ENCODE measurements around the gene ASXL3. TPM values are rescaled to one million over a fixed set of nuclear protein-coding genes. Genes with fewer than 3 reads are reported as not detected.

The ASXL3 gene
- polyA plus RNA-seq, 1 donor (not counting 4 experiments of a cell fraction or from before 2014, with no cell fraction given) = not detected

DNA sequence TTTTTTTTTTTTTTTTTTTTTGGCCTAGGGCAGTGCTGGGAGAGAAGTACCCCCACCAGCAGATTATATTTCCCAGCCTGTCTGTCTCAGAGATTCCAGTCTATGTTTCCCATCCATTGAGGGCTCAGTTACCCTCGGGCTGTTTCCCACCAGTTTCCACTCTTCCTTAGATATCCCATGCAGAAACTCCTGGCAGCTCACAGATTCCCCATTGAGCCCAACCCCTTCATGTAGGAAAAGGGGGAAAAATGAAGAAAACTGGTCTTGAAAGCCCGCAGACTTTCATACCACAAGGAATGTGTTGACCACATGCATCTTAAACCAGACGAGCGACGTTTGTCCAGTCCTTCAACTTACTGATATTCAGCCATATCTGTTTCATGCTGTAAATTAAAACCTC lies 15.2 kb downstream of the ASXL3 start:
- no peaks in the 10 kb centered on the region for H3K9me3 ChIP-seq (ENCODE audit: control insufficient read depth, low read depth, low read length)
- no peaks in the 10 kb centered on the region for H3K27me3 ChIP-seq (ENCODE audit: control insufficient read depth, extremely low read depth, insufficient read depth, low read length)
- no peaks in the 10 kb centered on the region for H4K20me1 ChIP-seq (ENCODE audit: control insufficient read depth, extremely low read depth, insufficient read depth, low read length)
- FAIRE-seq (no peak), DNase-seq (ENCODE audit: low read depth, low spot score) (no peak)
- H2AFZ ChIP-seq (ENCODE audit: control insufficient read depth, low read length) = no peak overlapping the region
- H3K27ac ChIP-seq (ENCODE audit: control insufficient read depth, insufficient read depth, low read length) = no peak overlapping the region
- dilution Hi-C loops (cut with MboI; ENCODE audit: extremely low pct_ligation_motif_present, low sequenced_read_pairs) = no loop called here
- no peaks in the 10 kb centered on the region for H3K79me2 ChIP-seq (ENCODE audit: control insufficient read depth, insufficient read depth, low read length)
- no peak for TF ChIP-seq EZH2 (IDR thresholded peaks at IDR 0.05; ENCODE audit: low read length)
- TF ChIP-seq, protein P1, sequence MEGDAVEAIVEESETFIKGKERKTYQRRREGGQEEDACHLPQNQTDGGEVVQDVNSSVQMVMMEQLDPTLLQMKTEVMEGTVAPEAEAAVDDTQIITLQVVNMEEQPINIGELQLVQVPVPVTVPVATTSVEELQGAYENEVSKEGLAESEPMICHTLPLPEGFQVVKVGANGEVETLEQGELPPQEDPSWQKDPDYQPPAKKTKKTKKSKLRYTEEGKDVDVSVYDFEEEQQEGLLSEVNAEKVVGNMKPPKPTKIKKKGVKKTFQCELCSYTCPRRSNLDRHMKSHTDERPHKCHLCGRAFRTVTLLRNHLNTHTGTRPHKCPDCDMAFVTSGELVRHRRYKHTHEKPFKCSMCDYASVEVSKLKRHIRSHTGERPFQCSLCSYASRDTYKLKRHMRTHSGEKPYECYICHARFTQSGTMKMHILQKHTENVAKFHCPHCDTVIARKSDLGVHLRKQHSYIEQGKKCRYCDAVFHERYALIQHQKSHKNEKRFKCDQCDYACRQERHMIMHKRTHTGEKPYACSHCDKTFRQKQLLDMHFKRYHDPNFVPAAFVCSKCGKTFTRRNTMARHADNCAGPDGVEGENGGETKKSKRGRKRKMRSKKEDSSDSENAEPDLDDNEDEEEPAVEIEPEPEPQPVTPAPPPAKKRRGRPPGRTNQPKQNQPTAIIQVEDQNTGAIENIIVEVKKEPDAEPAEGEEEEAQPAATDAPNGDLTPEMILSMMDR (optimal IDR thresholded peaks at IDR 0.05 in 1 of 3, IDR thresholded peaks at IDR 0.05 in 1 of 3, conservative IDR thresholded peaks at IDR 0.05 in 1 of 3; ENCODE audit: extremely low read depth in 1 of 3, insufficient read depth in 2 of 3, low read length in 3 of 3) = no peak
- H3K4me1 ChIP-seq (ENCODE audit: control insufficient read depth, extremely low read depth, insufficient read depth, low read length) = no peaks in the 10 kb centered on the region
- no peak overlapping the region for H3K9ac ChIP-seq (ENCODE audit: control insufficient read depth, extremely low read depth, insufficient read depth, low read length)
- H3K9me1 ChIP-seq (ENCODE audit: control insufficient read depth, extremely low read depth, insufficient read depth, low read length) = no peaks in the 10 kb centered on the region
- no peak overlapping the region for H3K4me3 ChIP-seq (ENCODE audit: control insufficient read depth in 2 of 3, extremely low read depth in 1 of 3, insufficient read depth in 2 of 3, low read depth in 1 of 3, low read length in 3 of 3)
- no peaks in the 10 kb centered on the region for H3K36me3 ChIP-seq (ENCODE audit: control insufficient read depth in 2 of 2, extremely low read depth in 1 of 2, insufficient read depth in 2 of 2, low read length in 2 of 2)
- no peak overlapping the region for H3K4me2 ChIP-seq (ENCODE audit: control insufficient read depth, extremely low read depth, insufficient read depth, low read depth, low read length)

DNA sequence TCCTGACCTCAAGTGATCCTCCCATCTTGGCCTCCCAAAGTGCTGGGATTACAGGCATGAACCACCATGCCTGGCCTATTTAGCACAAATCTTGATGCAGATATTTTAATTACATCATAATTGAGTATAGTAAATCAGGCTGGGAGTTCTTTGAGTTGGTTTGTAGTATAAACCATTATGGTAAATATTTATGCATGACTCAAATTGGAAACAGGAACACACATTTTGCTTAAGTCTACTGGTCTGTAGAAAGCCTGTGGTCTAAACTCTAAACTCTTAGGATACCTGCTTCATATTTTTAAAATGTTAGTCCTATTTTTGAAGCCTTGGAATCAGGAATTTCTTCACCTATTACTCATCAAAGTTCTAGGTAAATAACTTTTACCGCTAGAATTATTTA lies 16.8 kb downstream of the ASXL3 start:
- TF ChIP-seq, protein P1 (optimal IDR thresholded peaks at IDR 0.05 in 1 of 3, IDR thresholded peaks at IDR 0.05 in 1 of 3, conservative IDR thresholded peaks at IDR 0.05 in 1 of 3; ENCODE audit: extremely low read depth in 1 of 3, insufficient read depth in 2 of 3, low read length in 3 of 3) = no peak
- no peak for TF ChIP-seq EZH2 (IDR thresholded peaks at IDR 0.05; ENCODE audit: low read length)
- no peak for DNase-seq (ENCODE audit: low read depth, low spot score)

More for the DNA sequence above, 16.8 kb downstream of the ASXL3 start:
- no peak overlapping the region for H2AFZ ChIP-seq (ENCODE audit: control insufficient read depth, low read length)
- no peaks in the 10 kb centered on the region for H3K4me1 ChIP-seq (ENCODE audit: control insufficient read depth, extremely low read depth, insufficient read depth, low read length)
- H3K4me2 ChIP-seq (ENCODE audit: control insufficient read depth, extremely low read depth, insufficient read depth, low read depth, low read length) = no peak overlapping the region
- H3K9ac ChIP-seq (ENCODE audit: control insufficient read depth, extremely low read depth, insufficient read depth, low read length) = no peak overlapping the region
- no peaks in the 10 kb centered on the region for H3K79me2 ChIP-seq (ENCODE audit: control insufficient read depth, insufficient read depth, low read length)
- H3K9me1 ChIP-seq (ENCODE audit: control insufficient read depth, extremely low read depth, insufficient read depth, low read length) = no peaks in the 10 kb centered on the region
- no peaks in the 10 kb centered on the region for H3K9me3 ChIP-seq (ENCODE audit: control insufficient read depth, low read depth, low read length)
- H3K36me3 ChIP-seq (ENCODE audit: control insufficient read depth in 2 of 2, extremely low read depth in 1 of 2, insufficient read depth in 2 of 2, low read length in 2 of 2) = no peaks in the 10 kb centered on the region
- no peak overlapping the region for H3K4me3 ChIP-seq (ENCODE audit: control insufficient read depth in 2 of 3, extremely low read depth in 1 of 3, insufficient read depth in 2 of 3, low read depth in 1 of 3, low read length in 3 of 3)
- no peaks in the 10 kb centered on the region for H4K20me1 ChIP-seq (ENCODE audit: control insufficient read depth, extremely low read depth, insufficient read depth, low read length)
- dilution Hi-C loops (cut with MboI; ENCODE audit: extremely low pct_ligation_motif_present, low sequenced_read_pairs) = no loop called here
- H3K27ac ChIP-seq (ENCODE audit: control insufficient read depth, insufficient read depth, low read length) = no peak overlapping the region
- no peaks in the 10 kb centered on the region for H3K27me3 ChIP-seq (ENCODE audit: control insufficient read depth, extremely low read depth, insufficient read depth, low read length)
- FAIRE-seq = no peak
